HEK293 (cell line): ENCODE measurements around the gene PPP2R3A.

Source experiments
- CTCF ChIA-PET: fragments of 350-600 bp; formaldehyde crosslinking; extraction: SDS; loops from one replicate; lab custom pipeline; 2021; ENCODE audit warnings: antibody characterized with exemption; lab: Yijun Ruan, JAX
- POLR2A ChIA-PET: fragments of 300-600 bp; formaldehyde crosslinking; extraction: SDS; loops from one replicate; lab custom pipeline; 2020; ENCODE audit warnings: antibody characterized with exemption, inconsistent platforms; lab: Yijun Ruan, JAX
- H3K27ac ChIP-seq: fragments of 200-500 bp; sonication (Bioruptor generic); 2 replicates; pipeline ENCODE4 v1.5.1; 2014; ENCODE audit warnings: low read depth, low read length, control low read depth, inconsistent platforms; ENCODE audit errors: extremely low read depth
- H3K36me3 ChIP-seq, 2 experiments: fragments of 200-500 bp in 1 of 2; sonication (Bioruptor generic) in 1 of 2; 1 replicate in 1 of 2; 2 replicates in 1 of 2; pipeline ENCODE4 v1.5.1; 2014 to 2017; ENCODE audit warnings: inconsistent platforms in 2 of 2, low read length in 2 of 2; ENCODE audit not compliant: control insufficient read depth in 2 of 2, insufficient read depth in 1 of 2
- H3K4me1 ChIP-seq: fragments of 200-500 bp; sonication (Bioruptor generic); 2 replicates; pipeline ENCODE4 v1.5.1; 2014; ENCODE audit warnings: mild to moderate bottlenecking, low read length, inconsistent platforms; ENCODE audit not compliant: control insufficient read depth, insufficient read depth
- H3K4me3 ChIP-seq: 2 replicates; pipeline ENCODE4 v1.5.1; 2011; ENCODE audit warnings: low read depth, mild to moderate bottlenecking, control low read depth, low read length, moderate library complexity
- H3K9me3 ChIP-seq: fragments of 200-500 bp; sonication (Bioruptor generic); 2 replicates; pipeline ENCODE4 v1.5.1; 2014; ENCODE audit warnings: low read depth, low read length, inconsistent platforms; ENCODE audit not compliant: control insufficient read depth, insufficient read depth
- BCL11B ChIP-seq: fragments of 450-650 bp; formaldehyde crosslinking; IDR thresholded peaks from 2 replicates; pipeline ENCODE4 v1.5.1; 2016; ENCODE audit warnings: low read depth, missing biosample characterization, missing genetic modification characterization
- GLIS2 ChIP-seq: fragments of 450-650 bp; formaldehyde crosslinking; IDR thresholded peaks from 2 replicates; pipeline ENCODE4 v1.5.1; 2016; ENCODE audit warnings: missing biosample characterization, missing genetic modification characterization
- IKZF3 ChIP-seq: fragments of 450-650 bp; IDR thresholded peaks from 2 replicates; pipeline ENCODE4 v1.5.0; 2018; ENCODE audit warnings: missing biosample characterization, mild to moderate bottlenecking, missing genetic modification characterization, moderate library complexity
- SCRT1 ChIP-seq: fragments of 450-650 bp; formaldehyde crosslinking; IDR thresholded peaks from 2 replicates; pipeline ENCODE4 v1.5.1; 2016; ENCODE audit warnings: missing biosample characterization, missing genetic modification characterization, borderline replicate concordance
- SP7 ChIP-seq: fragments of 450-650 bp; formaldehyde crosslinking; IDR thresholded peaks from 2 replicates; pipeline ENCODE4 v1.5.1; 2016; ENCODE audit warnings: missing biosample characterization, missing genetic modification characterization
- ZNF148 ChIP-seq: fragments of 450-650 bp; formaldehyde crosslinking; IDR thresholded peaks from 2 replicates; pipeline ENCODE4 v1.5.0; 2017; ENCODE audit warnings: missing biosample characterization, missing genetic modification characterization, borderline replicate concordance
- ZNF211 ChIP-seq: fragments of 450-650 bp; formaldehyde crosslinking; IDR thresholded peaks from 2 replicates; pipeline ENCODE4 v1.5.1; 2016; ENCODE audit warnings: low read depth, missing biosample characterization, missing genetic modification characterization
- ZNF23 ChIP-seq: fragments of 450-650 bp; formaldehyde crosslinking; IDR thresholded peaks from 2 replicates; pipeline ENCODE4 v1.5.1; 2016; ENCODE audit warnings: missing biosample characterization, missing genetic modification characterization, borderline replicate concordance
- ZNF280C ChIP-seq: fragments of 450-650 bp; formaldehyde crosslinking; IDR thresholded peaks from 2 replicates; pipeline ENCODE4 v1.5.1; 2016; ENCODE audit warnings: missing biosample characterization, missing genetic modification characterization
- ZNF280D ChIP-seq: fragments of 450-650 bp; formaldehyde crosslinking; IDR thresholded peaks from 2 replicates; pipeline ENCODE4 v1.5.1; 2016; ENCODE audit warnings: missing biosample characterization, missing genetic modification characterization
- ZNF398 ChIP-seq: fragments of 450-650 bp; formaldehyde crosslinking; IDR thresholded peaks from 2 replicates; pipeline ENCODE4 v1.5.1; 2017; ENCODE audit warnings: missing biosample characterization, missing genetic modification characterization
- ZNF548 ChIP-seq: fragments of 450-650 bp; formaldehyde crosslinking; IDR thresholded peaks from 2 replicates; pipeline ENCODE4 v1.5.1; 2016; ENCODE audit warnings: missing biosample characterization, missing genetic modification characterization
- ZNF785 ChIP-seq: fragments of 450-650 bp; formaldehyde crosslinking; IDR thresholded peaks from 2 replicates; pipeline ENCODE4 v1.5.1; 2016; ENCODE audit warnings: missing biosample characterization, missing genetic modification characterization
- ZNF830 ChIP-seq: fragments of 450-650 bp; IDR thresholded peaks from 2 replicates; pipeline ENCODE4 v1.5.0; 2018; ENCODE audit warnings: missing biosample characterization, missing genetic modification characterization, low read depth, mild to moderate bottlenecking, moderate library complexity
- ZSCAN23 ChIP-seq: fragments of 450-650 bp; formaldehyde crosslinking; IDR thresholded peaks from 2 replicates; pipeline ENCODE4 v1.5.1; 2016; ENCODE audit warnings: missing biosample characterization, missing genetic modification characterization
- ZXDB ChIP-seq: fragments of 450-650 bp; formaldehyde crosslinking; IDR thresholded peaks from 2 replicates; pipeline ENCODE4 v1.5.1; 2016; ENCODE audit warnings: missing biosample characterization, missing genetic modification characterization
- TF ChIP-seq, protein P1 (sequence below): fragments of 450-650 bp; formaldehyde crosslinking; IDR thresholded peaks from 2 replicates; pipeline ENCODE4 v1.5.1; 2016; ENCODE audit warnings: missing biosample characterization, missing genetic modification characterization

The PPP2R3A gene

GRCh38 chr3:136134091-136134490 is 168.6 kb downstream of the PPP2R3A start (continued):
- TF ChIP-seq ZNF398 (tag by site-specific recombination), result no peak
- no peak for TF ChIP-seq ZNF280D
- no peak for TF ChIP-seq BCL11B (tag by site-specific recombination)
- TF ChIP-seq SP7 (tag by site-specific recombination), result no peak
- no peak for TF ChIP-seq GLIS2 (tag by site-specific recombination)
- TF ChIP-seq ZNF23 (tag by site-specific recombination), result no peak
- TF ChIP-seq, protein P1, sequence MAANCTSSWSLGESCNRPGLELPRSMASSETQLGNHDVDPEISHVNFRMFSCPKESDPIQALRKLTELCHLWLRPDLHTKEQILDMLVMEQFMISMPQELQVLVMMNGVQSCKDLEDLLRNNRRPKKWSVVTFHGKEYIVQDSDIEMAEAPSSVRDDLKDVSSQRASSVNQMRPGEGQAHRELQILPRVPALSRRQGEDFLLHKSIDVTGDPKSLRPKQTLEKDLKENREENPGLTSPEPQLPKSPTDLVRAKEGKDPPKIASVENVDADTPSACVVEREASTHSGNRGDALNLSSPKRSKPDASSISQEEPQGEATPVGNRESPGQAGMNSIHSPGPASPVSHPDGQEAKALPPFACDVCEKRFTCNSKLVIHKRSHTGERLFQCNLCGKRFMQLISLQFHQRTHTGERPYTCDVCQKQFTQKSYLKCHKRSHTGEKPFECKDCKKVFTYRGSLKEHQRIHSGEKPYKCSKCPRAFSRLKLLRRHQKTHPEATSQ (tag by site-specific recombination), result no peak

DNA sequence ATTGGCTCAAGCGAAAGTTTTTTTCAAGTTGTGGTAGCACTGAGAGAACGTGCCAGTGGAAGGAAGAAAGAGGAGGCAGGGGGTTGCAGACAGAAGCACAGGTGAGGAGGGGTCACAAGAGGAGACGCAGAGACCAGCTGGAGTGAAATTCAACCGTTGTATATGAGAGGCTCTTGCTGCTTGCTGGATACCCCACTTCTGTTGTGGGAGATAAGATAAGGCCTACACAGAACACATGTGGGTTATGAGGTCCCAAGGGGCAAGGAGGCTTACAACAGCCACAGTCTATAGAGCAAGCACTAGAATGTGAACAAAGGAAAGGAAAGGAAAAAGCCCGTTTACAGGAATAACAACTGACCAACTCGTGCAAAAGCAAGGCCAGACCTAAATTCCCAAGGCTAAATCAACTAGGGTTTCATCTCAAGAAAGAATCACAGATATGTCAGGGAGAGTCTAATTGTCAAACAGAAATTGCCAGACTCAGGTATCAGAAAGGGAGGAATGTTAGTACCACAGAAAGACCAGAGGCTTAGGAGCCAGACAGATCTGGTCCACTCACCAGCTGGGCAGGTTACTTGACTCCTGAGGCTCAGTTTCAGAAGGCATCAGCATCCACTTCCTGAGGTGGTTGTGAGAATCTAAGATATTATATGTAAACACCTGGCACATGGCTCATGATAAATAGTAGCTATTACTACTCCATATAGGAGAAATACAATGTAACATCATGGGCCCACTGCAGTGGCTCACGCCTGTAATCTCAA is 169.7 kb downstream of the PPP2R3A start:
- no peak overlapping the region for H3K4me3 ChIP-seq
- H3K36me3 ChIP-seq, result no peaks in the 10 kb centered on the region
- no peak overlapping the region for H3K27ac ChIP-seq
- H3K4me1 ChIP-seq, result no peaks in the 10 kb centered on the region; the same call in 1 of the 2 replicates
- ChIA-PET POLR2A (interaction anchor here (0.7 kb wide), 1 partner anchor 727 kb away, joined by 6 read pairs; the partner anchor contains the start of gene NCK1), CTCF (interaction anchor here (1.5 kb wide), 1 partner anchor 57 kb away, joined by 3 read pairs; no protein-coding TSS in a partner anchor)
- no peaks in the 10 kb centered on the region for H3K9me3 ChIP-seq
- TF ChIP-seq SCRT1 (tag by site-specific recombination), result no peak
- TF ChIP-seq ZNF830 (tag by site-specific recombination), result no peak
- 0 out of 2 replicates have a peak, but pooled peaks have one; percentile 13 for TF ChIP-seq ZXDB (tag by site-specific recombination)

DNA sequence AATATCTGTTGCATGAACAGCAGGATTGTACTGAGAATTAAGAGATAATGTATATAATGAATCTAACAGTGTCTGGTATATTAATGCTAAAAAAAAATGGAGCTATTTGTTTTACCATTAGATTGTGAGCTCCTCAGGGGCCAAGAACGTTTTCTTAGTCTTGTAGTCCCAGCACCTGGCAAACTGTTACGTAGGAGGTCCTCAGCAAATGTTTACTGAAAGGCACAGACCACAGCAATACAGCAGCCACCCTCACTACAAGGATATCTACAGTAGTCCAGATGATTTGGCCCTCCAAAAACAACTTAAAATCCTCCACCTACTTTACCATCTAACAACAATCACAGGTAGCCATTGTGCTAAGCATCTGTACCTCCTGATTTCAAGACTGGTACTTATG is 170.9 kb downstream of the PPP2R3A start:
- Histone ChIP-seq H3K4me3 (no peak overlapping the region), H3K27ac (no peak overlapping the region), H3K36me3 (no peaks in the 10 kb centered on the region), H3K4me1 (no peaks in the 10 kb centered on the region; the same call in 1 of the 2 replicates), H3K9me3 (no peaks in the 10 kb centered on the region)
- POLR2A ChIA-PET, result no interaction called here
- CTCF ChIA-PET, result interaction anchor here (0.6 to 1.5 kb wide), 3 partner anchors 25 to 58 kb away, joined by 3 read pairs; no protein-coding TSS in a partner anchor
- no peak for TF ChIP-seq ZNF211 (tag by site-specific recombination)
- no peak for TF ChIP-seq ZNF280C (tag by site-specific recombination)
- TF ChIP-seq ZNF148 (tag by site-specific recombination), result no peak
- no peak for TF ChIP-seq SP7 (tag by site-specific recombination)
- TF ChIP-seq ZSCAN23 (tag by site-specific recombination), result no peak
- TF ChIP-seq IKZF3, result no peak
- TF ChIP-seq ZNF548 (tag by site-specific recombination), result no peak
- no peak for TF ChIP-seq ZNF785 (tag by site-specific recombination)
- no peak for TF ChIP-seq ZNF398 (tag by site-specific recombination)
